Ishikawa (cell line): Measurements from ENCODE around the gene FABP7.

Source experiments
- CEBPB ChIP-seq: IDR thresholded peaks from 2 replicates; pipeline ENCODE4 v1.6.1; 2012
- CREB1 ChIP-seq: IDR thresholded peaks from 2 replicates; pipeline ENCODE4 v1.6.1; 2012; ENCODE audit warnings: low read depth
- EGR1 ChIP-seq: IDR thresholded peaks from 2 replicates; pipeline ENCODE4 v1.6.1; 2012
- EP300 ChIP-seq: IDR thresholded peaks from 2 replicates; pipeline ENCODE4 v1.6.1; 2012; ENCODE audit warnings: borderline replicate concordance
- FOXM1 ChIP-seq: IDR thresholded peaks from 2 replicates; pipeline ENCODE4 v1.6.1; 2012; ENCODE audit warnings: low read depth, borderline replicate concordance
- MAX ChIP-seq: IDR thresholded peaks from 2 replicates; pipeline ENCODE4 v1.6.1; 2012
- NFIC ChIP-seq: IDR thresholded peaks from 2 replicates; pipeline ENCODE4 v1.6.1; 2012
- RAD21 ChIP-seq: IDR thresholded peaks from 2 replicates; pipeline ENCODE4 v1.6.1; 2012; ENCODE audit warnings: low read depth
- TAF1 ChIP-seq: IDR thresholded peaks from 2 replicates; pipeline ENCODE4 v1.6.1; 2012; ENCODE audit warnings: low read depth, mild to moderate bottlenecking
- TCF12 ChIP-seq: IDR thresholded peaks from 2 replicates; pipeline ENCODE4 v1.6.1; 2012; ENCODE audit warnings: low read depth
- TEAD4 ChIP-seq: IDR thresholded peaks from 2 replicates; pipeline ENCODE4 v1.6.1; 2012
- YY1 ChIP-seq: IDR thresholded peaks from 2 replicates; pipeline ENCODE4 v1.6.1; 2012; ENCODE audit warnings: low read depth
- ZBTB7A ChIP-seq: IDR thresholded peaks from 2 replicates; pipeline ENCODE4 v1.6.1; 2012; ENCODE audit warnings: low read depth
- TF ChIP-seq, protein P1 (sequence below): IDR thresholded peaks from 2 replicates; pipeline ENCODE4 v1.6.1; 2012; ENCODE audit warnings: low read depth, mild to moderate bottlenecking
- TF ChIP-seq, protein P2 (sequence below): IDR thresholded peaks from 2 replicates; pipeline ENCODE4 v1.6.1; 2012

FABP7 gene

GRCh38 chr6:122779667-122780066, at the start of gene FABP7:
TSS of gene FABP7 (plus strand) at chr6:122779716. CDS start at chr6:122779795, 79 bp downstream.
- TF ChIP-seq TCF12, result no peak
- TF ChIP-seq, protein P1, sequence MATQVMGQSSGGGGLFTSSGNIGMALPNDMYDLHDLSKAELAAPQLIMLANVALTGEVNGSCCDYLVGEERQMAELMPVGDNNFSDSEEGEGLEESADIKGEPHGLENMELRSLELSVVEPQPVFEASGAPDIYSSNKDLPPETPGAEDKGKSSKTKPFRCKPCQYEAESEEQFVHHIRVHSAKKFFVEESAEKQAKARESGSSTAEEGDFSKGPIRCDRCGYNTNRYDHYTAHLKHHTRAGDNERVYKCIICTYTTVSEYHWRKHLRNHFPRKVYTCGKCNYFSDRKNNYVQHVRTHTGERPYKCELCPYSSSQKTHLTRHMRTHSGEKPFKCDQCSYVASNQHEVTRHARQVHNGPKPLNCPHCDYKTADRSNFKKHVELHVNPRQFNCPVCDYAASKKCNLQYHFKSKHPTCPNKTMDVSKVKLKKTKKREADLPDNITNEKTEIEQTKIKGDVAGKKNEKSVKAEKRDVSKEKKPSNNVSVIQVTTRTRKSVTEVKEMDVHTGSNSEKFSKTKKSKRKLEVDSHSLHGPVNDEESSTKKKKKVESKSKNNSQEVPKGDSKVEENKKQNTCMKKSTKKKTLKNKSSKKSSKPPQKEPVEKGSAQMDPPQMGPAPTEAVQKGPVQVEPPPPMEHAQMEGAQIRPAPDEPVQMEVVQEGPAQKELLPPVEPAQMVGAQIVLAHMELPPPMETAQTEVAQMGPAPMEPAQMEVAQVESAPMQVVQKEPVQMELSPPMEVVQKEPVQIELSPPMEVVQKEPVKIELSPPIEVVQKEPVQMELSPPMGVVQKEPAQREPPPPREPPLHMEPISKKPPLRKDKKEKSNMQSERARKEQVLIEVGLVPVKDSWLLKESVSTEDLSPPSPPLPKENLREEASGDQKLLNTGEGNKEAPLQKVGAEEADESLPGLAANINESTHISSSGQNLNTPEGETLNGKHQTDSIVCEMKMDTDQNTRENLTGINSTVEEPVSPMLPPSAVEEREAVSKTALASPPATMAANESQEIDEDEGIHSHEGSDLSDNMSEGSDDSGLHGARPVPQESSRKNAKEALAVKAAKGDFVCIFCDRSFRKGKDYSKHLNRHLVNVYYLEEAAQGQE, result no peak
- no peak for TF ChIP-seq MAX
- no peak for TF ChIP-seq CEBPB
- TF ChIP-seq, protein P2, sequence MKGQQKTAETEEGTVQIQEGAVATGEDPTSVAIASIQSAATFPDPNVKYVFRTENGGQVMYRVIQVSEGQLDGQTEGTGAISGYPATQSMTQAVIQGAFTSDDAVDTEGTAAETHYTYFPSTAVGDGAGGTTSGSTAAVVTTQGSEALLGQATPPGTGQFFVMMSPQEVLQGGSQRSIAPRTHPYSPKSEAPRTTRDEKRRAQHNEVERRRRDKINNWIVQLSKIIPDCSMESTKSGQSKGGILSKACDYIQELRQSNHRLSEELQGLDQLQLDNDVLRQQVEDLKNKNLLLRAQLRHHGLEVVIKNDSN, result no peak
- no peak for TF ChIP-seq YY1
- no peak for TF ChIP-seq RAD21
- TF ChIP-seq ZBTB7A, result no peak
- no peak for TF ChIP-seq TEAD4
- TF ChIP-seq TAF1, result no peak
- TF ChIP-seq NFIC, result no peak
- no peak for TF ChIP-seq EP300
- TF ChIP-seq EGR1, result no peak

DNA sequence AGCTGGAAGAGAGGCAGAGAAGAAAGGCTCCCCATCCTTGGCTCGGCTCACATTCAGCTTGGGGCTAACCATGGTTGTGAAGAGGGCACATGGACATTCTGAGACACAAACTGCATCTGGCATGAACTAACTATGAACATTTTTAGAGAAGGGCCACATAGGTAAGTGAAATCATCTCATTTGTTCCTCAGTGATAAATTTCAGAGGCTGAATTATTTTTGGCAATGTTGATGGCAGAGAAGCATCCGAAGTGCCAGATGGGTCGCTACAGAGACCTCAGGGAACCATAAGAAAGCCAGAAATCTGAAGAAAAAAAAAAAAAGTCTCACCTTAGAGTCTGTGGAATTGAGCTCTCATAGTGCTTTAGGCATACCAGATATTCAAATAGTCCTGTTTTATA, 49.2 kb upstream of the FABP7 start:
- TF ChIP-seq NFIC (no peak), MAX (no peak), TCF12 (no peak), CEBPB (no peak), RAD21 (no peak), TAF1 (no peak), TEAD4 (no peak), ZBTB7A (no peak), YY1 (no peak)
- TF ChIP-seq, protein P1, result no peak

DNA sequence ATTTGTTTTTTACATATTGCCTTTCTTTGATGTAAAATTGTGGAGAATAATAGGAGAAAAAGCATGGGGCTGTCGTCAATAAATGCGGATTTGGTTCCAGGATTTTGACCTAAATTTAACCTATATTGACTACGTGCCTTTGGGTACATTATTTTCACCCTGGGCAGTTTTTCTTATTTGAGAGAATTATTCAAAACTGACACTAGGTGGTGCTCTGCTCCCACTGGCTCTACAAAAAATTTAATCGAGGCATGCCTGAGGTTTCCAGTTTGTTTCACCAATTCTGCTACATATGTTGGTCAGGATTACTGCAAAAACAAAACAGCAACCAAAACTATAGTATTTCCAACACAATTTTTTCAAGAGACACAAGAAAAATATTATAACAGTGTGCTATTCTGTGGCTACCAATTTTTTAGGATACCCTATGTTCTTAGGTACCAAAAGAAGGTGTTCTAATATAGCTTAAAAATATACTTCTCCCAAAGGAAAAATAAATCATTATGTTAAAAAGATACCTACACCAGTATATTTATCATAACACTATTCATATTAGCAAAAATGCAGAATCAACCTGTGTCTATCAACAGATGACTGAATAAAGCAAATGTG, 48.6 kb upstream of the FABP7 start:
- TF ChIP-seq EGR1, result no peak
- TF ChIP-seq RAD21, result peak; percentile 80
- TF ChIP-seq YY1, result no peak
- TF ChIP-seq FOXM1, result no peak

- TF ChIP-seq NFIC (no peak), FOXM1 (no peak), YY1 (no peak), CEBPB (no peak), EP300 (no peak), ZBTB7A (no peak), MAX (no peak), TCF12 (no peak), RAD21 (no peak), CREB1 (no peak), TAF1 (no peak), EGR1 (no peak), TEAD4 (no peak)
- TF ChIP-seq, protein P1, result no peak
- TF ChIP-seq, protein P2, result no peak
Measured at GRCh38 chr6:122733259-122733658, 46.3 kb upstream of the FABP7 start.
